MM.1S (cell line): ENCODE data around the gene RMND5A.
A peak's percentile ranks its signal among the peaks of the same experiment; 100 is the strongest.
"Not testable (repeated sequence)": the region's sequence is repeated elsewhere in the genome, so short reads cannot be mapped to it uniquely, and the experiment has no call there.

Source experiments
- DNase-seq: peaks from one replicate; pipeline ENCODE4 v3.0.0-alpha.2; 2015
- H2AFZ ChIP-seq: fragments of 300-600 bp; sonication (generic); 2 replicates; pipeline ENCODE4 v1.6.0; 2016; ENCODE audit warnings: antibody characterized with exemption, low read length
- H3F3A ChIP-seq: fragments of 300-600 bp; sonication (generic); 2 replicates; pipeline ENCODE4 v1.6.1; 2016; ENCODE audit warnings: mild to moderate bottlenecking, antibody characterized with exemption, low read length, moderate library complexity, mixed read lengths; ENCODE audit not compliant: insufficient read depth
- H3K27ac ChIP-seq: fragments of 300-600 bp; sonication (generic); 2 replicates; pipeline ENCODE4 v1.5.1; 2016; ENCODE audit warnings: mild to moderate bottlenecking, low read length
- H3K27me3 ChIP-seq: fragments of 300-600 bp; sonication (generic); replicated peaks from 2 replicates; pipeline ENCODE4 v1.6.0; 2016; ENCODE audit warnings: low read length; ENCODE audit not compliant: insufficient read depth
- H3K36me3 ChIP-seq: fragments of 300-600 bp; sonication (generic); replicated peaks from 2 replicates; pipeline ENCODE4 v1.6.1; 2016; ENCODE audit warnings: mild to moderate bottlenecking, low read length, mixed read lengths; ENCODE audit not compliant: insufficient read depth
- H3K4me1 ChIP-seq: fragments of 300-600 bp; sonication (generic); 2 replicates; pipeline ENCODE4 v1.6.1; 2016; ENCODE audit warnings: low read length, mixed read lengths
- H3K4me2 ChIP-seq: fragments of 300-600 bp; sonication (generic); 2 replicates; pipeline ENCODE4 v1.6.0; 2016; ENCODE audit warnings: low read depth, low read length
- H3K4me3 ChIP-seq: fragments of 300-600 bp; sonication (generic); 2 replicates; pipeline ENCODE4 v1.5.1; 2016; ENCODE audit warnings: low read length, mixed read lengths
- H3K79me2 ChIP-seq: fragments of 300-600 bp; sonication (generic); 2 replicates; pipeline ENCODE4 v1.6.1; 2016; ENCODE audit warnings: mixed run types, low read length, mixed read lengths
- H3K9ac ChIP-seq: fragments of 300-600 bp; sonication (generic); 2 replicates; pipeline ENCODE4 v1.6.1; 2016; ENCODE audit warnings: low read length, mixed read lengths
- H3K9me2 ChIP-seq: fragments of 300-600 bp; sonication (generic); replicated peaks from 2 replicates; pipeline ENCODE4 v1.6.1; 2016; ENCODE audit warnings: mild to moderate bottlenecking, low read length, mixed read lengths; ENCODE audit not compliant: insufficient read depth
- H3K9me3 ChIP-seq: fragments of 300-600 bp; sonication (generic); replicated peaks from 2 replicates; pipeline ENCODE4 v1.6.1; 2016; ENCODE audit warnings: mild to moderate bottlenecking, low read length, mixed read lengths; ENCODE audit not compliant: insufficient read depth
- H4K20me1 ChIP-seq: fragments of 300-600 bp; sonication (generic); 2 replicates; pipeline ENCODE4 v1.6.1; 2016; ENCODE audit warnings: mild to moderate bottlenecking, low read length, moderate library complexity, mixed read lengths; ENCODE audit not compliant: insufficient read depth
- EZH2 ChIP-seq: fragments of 300-600 bp; sonication (generic); optimal IDR thresholded peaks from 2 replicates; pipeline ENCODE3; 2017; ENCODE audit warnings: low read depth, mild to moderate bottlenecking, antibody characterized with exemption, low read length, mixed read lengths
- EZH2phosphoT487 ChIP-seq: fragments of 300-600 bp; sonication (generic); IDR thresholded peaks from 2 replicates; pipeline ENCODE4 v1.6.1; 2018; ENCODE audit warnings: antibody characterized with exemption, low read length
- TF ChIP-seq, protein P1 (sequence below): fragments of 300-600 bp; sonication (generic); IDR thresholded peaks from 2 replicates; pipeline ENCODE4 v1.5.1; 2016; ENCODE audit warnings: antibody characterized with exemption, low read length, mixed read lengths

The RMND5A gene, protein sequence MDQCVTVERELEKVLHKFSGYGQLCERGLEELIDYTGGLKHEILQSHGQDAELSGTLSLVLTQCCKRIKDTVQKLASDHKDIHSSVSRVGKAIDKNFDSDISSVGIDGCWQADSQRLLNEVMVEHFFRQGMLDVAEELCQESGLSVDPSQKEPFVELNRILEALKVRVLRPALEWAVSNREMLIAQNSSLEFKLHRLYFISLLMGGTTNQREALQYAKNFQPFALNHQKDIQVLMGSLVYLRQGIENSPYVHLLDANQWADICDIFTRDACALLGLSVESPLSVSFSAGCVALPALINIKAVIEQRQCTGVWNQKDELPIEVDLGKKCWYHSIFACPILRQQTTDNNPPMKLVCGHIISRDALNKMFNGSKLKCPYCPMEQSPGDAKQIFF

DNA sequence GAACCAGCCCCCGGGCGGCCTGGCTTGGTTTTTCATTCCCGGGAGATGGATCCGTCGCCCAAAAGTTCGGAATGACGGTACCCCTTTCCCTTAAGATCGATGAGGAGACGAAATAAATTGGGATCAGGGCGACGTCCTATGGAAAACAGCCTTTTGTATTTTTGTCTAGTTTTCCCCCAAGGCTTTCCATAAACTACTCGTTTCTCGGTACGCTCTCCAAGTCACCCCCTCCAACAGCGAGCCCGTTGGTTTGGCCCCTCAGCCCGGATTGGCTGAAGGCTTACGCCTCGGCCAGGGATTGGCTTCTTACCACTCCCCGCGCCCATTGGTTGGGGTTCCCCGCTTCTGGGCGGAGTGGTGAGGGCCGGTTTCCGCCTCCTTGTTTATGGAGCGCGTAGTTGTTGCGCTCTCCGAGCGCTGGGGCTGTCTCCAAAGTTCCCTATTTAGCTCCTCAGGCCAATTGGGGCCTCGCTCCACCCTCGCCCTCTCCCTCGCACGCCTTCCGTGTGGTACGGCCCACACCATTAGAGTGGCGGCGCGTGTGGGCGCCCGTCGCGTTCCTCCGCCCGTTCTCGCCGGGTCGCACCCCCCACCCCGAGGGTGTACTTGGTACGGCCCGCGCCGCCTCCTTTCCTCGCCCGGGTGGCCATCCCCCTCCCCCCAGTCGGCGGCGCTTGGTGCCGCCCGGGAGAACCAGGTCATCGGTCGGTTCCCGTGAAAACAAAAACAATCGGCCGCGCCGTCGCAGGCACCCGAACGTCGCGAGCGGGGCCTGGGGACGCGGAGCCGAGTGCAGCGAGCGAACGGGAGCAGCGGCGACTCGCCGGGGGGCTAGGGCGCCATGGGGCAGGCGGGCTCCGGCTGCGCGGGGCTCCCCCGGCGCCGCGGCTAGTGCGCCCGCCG, at the start of gene RMND5A:
TSS of gene RMND5A (plus strand) at position 655 of the 903 bp plus-strand sequence. CDS start 377 bp downstream, outside the sequence.
- peak; percentile 80 for DNase-seq
- peaks cover 11% of the 10 kb centered on the region for H3K79me2 ChIP-seq
- peak within 1 kb of the TSS; percentile 55; the same call in 1 of the 2 replicates for H3K9ac ChIP-seq
- not testable (repeated sequence) for H2AFZ ChIP-seq, H3K27me3 ChIP-seq, H3K4me1 ChIP-seq, H4K20me1 ChIP-seq, H3K36me3 ChIP-seq, H3K9me2 ChIP-seq, H3F3A ChIP-seq, H3K9me3 ChIP-seq
- H3K4me2 ChIP-seq, result peak within 1 kb of the TSS; percentile 55; the same call in 1 of the 2 replicates
- peak within 1 kb of the TSS; percentile 61 for H3K4me3 ChIP-seq
- peak within 1 kb of the TSS; percentile 74; the same call in 1 of the 2 replicates for H3K27ac ChIP-seq

DNA sequence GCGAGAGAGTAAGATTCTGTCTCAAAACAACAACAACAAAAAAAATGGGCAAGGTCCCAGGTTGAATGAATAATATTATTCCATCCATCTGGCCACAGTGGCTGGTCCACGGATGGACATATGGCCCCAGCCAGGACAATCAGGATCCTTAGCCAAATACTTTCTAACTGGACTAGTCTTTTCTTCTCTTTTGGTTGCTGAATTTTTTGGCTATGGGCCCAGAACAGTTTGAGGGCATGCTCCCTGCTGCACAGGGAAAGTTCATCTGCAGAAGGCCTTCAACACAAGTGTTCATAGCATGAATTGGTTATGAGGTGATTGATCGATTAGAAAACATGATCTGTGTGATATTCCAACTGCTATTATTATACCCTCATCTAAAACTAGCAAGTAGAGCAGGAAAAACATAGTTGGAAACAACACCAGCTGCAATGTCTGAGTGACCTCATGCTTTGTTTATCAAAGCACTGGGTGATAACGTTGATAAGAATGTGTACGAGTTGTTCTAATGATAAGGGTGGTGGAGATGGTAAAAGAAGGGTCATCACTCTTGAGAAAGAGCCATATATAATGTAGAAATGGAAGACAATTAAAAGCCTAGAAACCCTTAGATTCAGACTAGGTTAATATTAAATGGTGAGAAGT, 48.6 kb upstream of the RMND5A start:
- no peak overlapping the region for H2AFZ ChIP-seq
- H3K4me1 ChIP-seq, result no peaks in the 10 kb centered on the region
- H3K79me2 ChIP-seq, result no peaks in the 10 kb centered on the region
- no peak for DNase-seq
- no peaks in the 10 kb centered on the region for H3K27me3 ChIP-seq
- no peaks in the 10 kb centered on the region for H3K36me3 ChIP-seq
- no peaks in the 10 kb centered on the region for H3K9me3 ChIP-seq
- H3K27ac ChIP-seq, result no peak overlapping the region
- H3K4me3 ChIP-seq, result no peak overlapping the region
- TF ChIP-seq EZH2, result no peak
- no peak for TF ChIP-seq EZH2phosphoT487
- TF ChIP-seq, protein P1, sequence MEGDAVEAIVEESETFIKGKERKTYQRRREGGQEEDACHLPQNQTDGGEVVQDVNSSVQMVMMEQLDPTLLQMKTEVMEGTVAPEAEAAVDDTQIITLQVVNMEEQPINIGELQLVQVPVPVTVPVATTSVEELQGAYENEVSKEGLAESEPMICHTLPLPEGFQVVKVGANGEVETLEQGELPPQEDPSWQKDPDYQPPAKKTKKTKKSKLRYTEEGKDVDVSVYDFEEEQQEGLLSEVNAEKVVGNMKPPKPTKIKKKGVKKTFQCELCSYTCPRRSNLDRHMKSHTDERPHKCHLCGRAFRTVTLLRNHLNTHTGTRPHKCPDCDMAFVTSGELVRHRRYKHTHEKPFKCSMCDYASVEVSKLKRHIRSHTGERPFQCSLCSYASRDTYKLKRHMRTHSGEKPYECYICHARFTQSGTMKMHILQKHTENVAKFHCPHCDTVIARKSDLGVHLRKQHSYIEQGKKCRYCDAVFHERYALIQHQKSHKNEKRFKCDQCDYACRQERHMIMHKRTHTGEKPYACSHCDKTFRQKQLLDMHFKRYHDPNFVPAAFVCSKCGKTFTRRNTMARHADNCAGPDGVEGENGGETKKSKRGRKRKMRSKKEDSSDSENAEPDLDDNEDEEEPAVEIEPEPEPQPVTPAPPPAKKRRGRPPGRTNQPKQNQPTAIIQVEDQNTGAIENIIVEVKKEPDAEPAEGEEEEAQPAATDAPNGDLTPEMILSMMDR, result no peak
- H3K9me2 ChIP-seq, result no peaks in the 10 kb centered on the region
- no peak overlapping the region for H3K9ac ChIP-seq
- no peaks in the 10 kb centered on the region for H3F3A ChIP-seq
- H3K4me2 ChIP-seq, result no peak overlapping the region
- H4K20me1 ChIP-seq, result no peaks in the 10 kb centered on the region

DNA sequence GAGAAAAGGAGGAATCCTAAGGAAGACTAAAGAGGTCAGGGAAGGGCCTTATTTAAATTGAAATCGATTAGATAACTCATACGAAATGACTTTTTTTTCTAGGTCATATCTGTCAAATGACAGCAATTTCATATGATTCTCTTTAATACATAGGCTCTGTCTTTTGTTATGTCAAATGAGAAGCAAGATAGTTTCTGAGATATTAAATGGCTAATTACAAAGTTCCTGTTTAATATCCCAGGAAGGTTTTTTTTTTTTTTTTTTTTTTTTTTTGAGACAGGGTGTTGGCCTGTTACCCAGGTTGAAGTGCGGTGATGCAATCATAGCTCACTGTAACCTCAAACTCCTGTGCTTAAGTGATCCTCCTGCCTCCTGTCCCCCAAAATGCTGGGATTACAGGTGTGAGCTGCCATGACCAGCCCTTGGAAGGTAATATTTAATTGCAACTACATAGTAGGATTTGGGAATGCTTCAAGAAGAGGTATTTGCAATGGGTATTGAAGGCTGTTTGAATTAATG, 48.0 kb upstream of the RMND5A start:
- Histone ChIP-seq H3K36me3 (no peaks in the 10 kb centered on the region), H3K27me3 (no peaks in the 10 kb centered on the region), H3K4me2 (no peak overlapping the region), H4K20me1 (no peaks in the 10 kb centered on the region), H2AFZ (no peak overlapping the region), H3F3A (no peaks in the 10 kb centered on the region), H3K4me1 (no peaks in the 10 kb centered on the region), H3K27ac (no peak overlapping the region), H3K9me3 (no peaks in the 10 kb centered on the region), H3K79me2 (no peaks in the 10 kb centered on the region), H3K9me2 (no peaks in the 10 kb centered on the region), H3K4me3 (no peak overlapping the region), H3K9ac (no peak overlapping the region)
- TF ChIP-seq EZH2, result no peak
- TF ChIP-seq, protein P1, result no peak
- TF ChIP-seq EZH2phosphoT487, result no peak
- no peak for DNase-seq
